GM21515 (cell line): ENCODE results near the gene TTYH3.
"Not testable (repeated sequence)": the region's sequence is repeated elsewhere in the genome, so short reads cannot be mapped to it uniquely, and the experiment has no call there.

Experiments
- ATAC-seq: cut with Tn5 transposase; IDR thresholded peaks from one replicate; pipeline ENCODE4 v1.9.1; 2021; ENCODE audit not compliant: unreplicated experiment

TTYH3 gene

GRCh38 chr7:2681929-2682799 is 50.4 kb downstream of the TTYH3 start:
- no peak for ATAC-seq

GRCh38 chr7:2684501-2684900 is 52.7 kb downstream of the TTYH3 start:
- no peak for ATAC-seq

- no peak for ATAC-seq
These were observed 54.3 kb downstream of the TTYH3 start for GRCh38 chr7:2686101-2686500.

GRCh38 chr7:2687338-2687869 is 55.6 kb downstream of the TTYH3 start:
- no peak for ATAC-seq

- no peak for ATAC-seq
These were observed 56.1 kb downstream of the TTYH3 start, which contains the start of gene AMZ1 for GRCh38 chr7:2687881-2688318. TSS of gene AMZ1 (plus strand) at chr7:2688202. CDS start at chr7:2700452, 12,250 bp downstream.

- peak; percentile 85 for ATAC-seq
These were observed 56.9 kb downstream of the TTYH3 start for GRCh38 chr7:2688409-2689342.

GRCh38 chr7:2689343-2689847 is 57.6 kb downstream of the TTYH3 start:
- peak; percentile 1 for ATAC-seq

GRCh38 chr7:2689951-2690705 is 58.3 kb downstream of the TTYH3 start:
- ATAC-seq = no peak

GRCh38 chr7:2691011-2691707 is 59.4 kb downstream of the TTYH3 start:
- ATAC-seq = no peak

- not testable (repeated sequence) for ATAC-seq
These were observed 60.2 kb downstream of the TTYH3 start for GRCh38 chr7:2691932-2692439.

- ATAC-seq = no peak
These were observed 60.8 kb downstream of the TTYH3 start for GRCh38 chr7:2692543-2692942.

GRCh38 chr7:2693420-2694121 is 61.8 kb downstream of the TTYH3 start:
- ATAC-seq = not testable (repeated sequence)

- not testable (repeated sequence) for ATAC-seq
These were observed 62.3 kb downstream of the TTYH3 start for GRCh38 chr7:2694122-2694436.

- peak; percentile 88 for ATAC-seq
These were observed 66.9 kb downstream of the TTYH3 start for GRCh38 chr7:2698581-2699288.

- no peak for ATAC-seq
These were observed 67.5 kb downstream of the TTYH3 start for GRCh38 chr7:2699289-2699620.

- ATAC-seq = no peak
These were observed 68.5 kb downstream of the TTYH3 start for GRCh38 chr7:2700141-2700850.

GRCh38 chr7:2701424-2701823 is 69.6 kb downstream of the TTYH3 start:
- ATAC-seq = no peak
